Coronary artery (tissue), 2 donors: ENCODE results near the gene ACOX1.

ENCODE experiments used
- DNase-seq: peaks from one replicate; pipeline ENCODE4 v3.0.0-alpha.2; 2017; ENCODE audit warnings: low spot score
- H3K27ac ChIP-seq, 2 donors: fragments of 200-600 bp; sonication (generic); one replicate each; pipeline ENCODE4 v1.5.1; 2016 to 2019
- H3K4me3 ChIP-seq: fragments of 200-600 bp; sonication (generic); 2 replicates; pipeline ENCODE4 v1.5.1; 2016; ENCODE audit warnings: mild to moderate bottlenecking, moderate library complexity
- TF ChIP-seq, protein P1 (sequence below): fragments of 200-600 bp; sonication (generic); IDR thresholded peaks from one replicate; pipeline ENCODE4 v1.5.1; 2019; ENCODE audit warnings: antibody characterized with exemption

Gene ACOX1

DNA sequence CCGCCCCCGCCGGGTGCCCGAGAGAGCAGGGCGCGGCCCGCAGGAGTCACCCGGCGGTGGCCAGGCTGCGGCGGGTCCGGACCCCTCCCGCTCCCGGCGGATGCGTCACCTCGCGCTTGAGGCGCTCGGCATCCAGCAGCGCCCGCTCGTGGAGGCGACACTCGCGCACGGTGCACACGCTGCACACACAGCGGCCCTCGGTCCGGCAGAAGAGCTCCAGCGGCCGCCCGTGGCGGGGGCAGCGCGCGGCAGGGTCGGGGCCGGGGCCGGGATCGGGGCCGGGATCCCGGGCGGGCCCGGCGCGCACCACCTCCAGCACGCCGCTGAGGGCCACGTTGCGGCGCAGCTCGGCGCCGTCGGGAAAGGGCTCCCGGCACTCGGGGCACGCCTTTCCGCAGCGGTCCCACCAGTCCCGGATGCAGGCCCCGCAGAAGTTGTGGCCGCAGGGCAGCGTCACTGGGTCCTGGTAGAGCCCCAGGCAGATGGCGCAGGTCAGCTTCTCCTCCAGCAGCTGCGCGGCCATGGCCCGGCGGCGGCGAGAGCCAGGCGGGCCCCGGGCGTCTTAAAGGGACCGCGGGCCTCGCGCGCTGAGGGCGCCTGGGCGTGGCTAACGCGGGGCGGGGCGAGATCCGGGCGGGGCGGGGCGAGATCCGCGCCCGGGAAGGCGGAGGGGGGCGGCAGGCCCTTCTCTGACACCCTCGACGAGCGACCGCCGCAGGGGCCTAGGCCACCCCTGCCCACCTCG is 82.4 kb downstream of the ACOX1 start, which contains the start of gene TRIM65:
Gene TRIM65, minus strand, starts transcription at position 537 of the 745 bp plus-strand sequence. Its CDS starts 14 bp downstream, at position 523.
- Histone ChIP-seq H3K4me3 (peak within 1 kb of the TSS; percentile 76), H3K27ac (peak within 1 kb of the TSS; percentile 89 to 93)
- DNase-seq: peak; percentile 93
- TF ChIP-seq, protein P1, sequence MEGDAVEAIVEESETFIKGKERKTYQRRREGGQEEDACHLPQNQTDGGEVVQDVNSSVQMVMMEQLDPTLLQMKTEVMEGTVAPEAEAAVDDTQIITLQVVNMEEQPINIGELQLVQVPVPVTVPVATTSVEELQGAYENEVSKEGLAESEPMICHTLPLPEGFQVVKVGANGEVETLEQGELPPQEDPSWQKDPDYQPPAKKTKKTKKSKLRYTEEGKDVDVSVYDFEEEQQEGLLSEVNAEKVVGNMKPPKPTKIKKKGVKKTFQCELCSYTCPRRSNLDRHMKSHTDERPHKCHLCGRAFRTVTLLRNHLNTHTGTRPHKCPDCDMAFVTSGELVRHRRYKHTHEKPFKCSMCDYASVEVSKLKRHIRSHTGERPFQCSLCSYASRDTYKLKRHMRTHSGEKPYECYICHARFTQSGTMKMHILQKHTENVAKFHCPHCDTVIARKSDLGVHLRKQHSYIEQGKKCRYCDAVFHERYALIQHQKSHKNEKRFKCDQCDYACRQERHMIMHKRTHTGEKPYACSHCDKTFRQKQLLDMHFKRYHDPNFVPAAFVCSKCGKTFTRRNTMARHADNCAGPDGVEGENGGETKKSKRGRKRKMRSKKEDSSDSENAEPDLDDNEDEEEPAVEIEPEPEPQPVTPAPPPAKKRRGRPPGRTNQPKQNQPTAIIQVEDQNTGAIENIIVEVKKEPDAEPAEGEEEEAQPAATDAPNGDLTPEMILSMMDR: peak; percentile 53

DNA sequence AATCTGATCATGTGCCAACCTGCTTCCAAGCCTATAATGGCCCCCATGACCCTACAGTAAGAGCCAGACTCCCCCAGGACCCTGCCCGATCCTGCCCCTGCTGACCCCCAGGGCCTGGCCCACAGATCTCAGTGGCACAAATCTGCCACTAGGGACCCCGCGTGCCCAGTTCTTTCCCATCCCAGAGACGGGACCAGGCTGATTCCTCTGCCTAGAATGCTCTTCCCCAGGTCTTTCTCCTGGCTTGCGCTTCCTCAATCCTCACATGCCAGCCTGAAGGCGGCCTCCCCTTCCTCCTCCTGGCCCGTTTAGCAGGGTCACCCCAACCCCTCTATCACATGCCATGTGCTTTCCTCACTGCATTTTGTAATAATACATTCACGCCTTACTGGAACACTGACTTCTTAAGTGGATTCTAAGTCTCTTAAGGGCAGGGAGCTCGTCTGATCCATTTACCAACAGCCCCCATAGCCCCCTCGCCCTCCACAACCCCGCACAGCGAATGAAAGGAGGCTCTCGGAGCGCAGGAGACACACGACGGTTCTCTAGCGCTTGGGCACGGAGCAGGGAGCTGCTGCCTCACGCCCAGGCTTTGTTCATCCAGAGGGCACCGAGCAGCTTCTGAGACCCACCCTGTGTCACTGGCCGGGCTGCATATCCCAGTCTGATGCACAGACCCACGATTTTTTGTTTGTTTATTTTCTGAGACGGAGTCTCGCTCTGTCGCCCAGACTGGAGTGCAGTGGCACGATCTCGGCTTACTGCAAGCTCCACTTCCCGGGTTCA is 83.4 kb downstream of the ACOX1 start:
- TF ChIP-seq, protein P1: no peak
- Histone ChIP-seq H3K27ac (peak overlapping the region; percentile 89 to 93), H3K4me3 (peak overlapping the region; percentile 76)
- no peak for DNase-seq

DNA sequence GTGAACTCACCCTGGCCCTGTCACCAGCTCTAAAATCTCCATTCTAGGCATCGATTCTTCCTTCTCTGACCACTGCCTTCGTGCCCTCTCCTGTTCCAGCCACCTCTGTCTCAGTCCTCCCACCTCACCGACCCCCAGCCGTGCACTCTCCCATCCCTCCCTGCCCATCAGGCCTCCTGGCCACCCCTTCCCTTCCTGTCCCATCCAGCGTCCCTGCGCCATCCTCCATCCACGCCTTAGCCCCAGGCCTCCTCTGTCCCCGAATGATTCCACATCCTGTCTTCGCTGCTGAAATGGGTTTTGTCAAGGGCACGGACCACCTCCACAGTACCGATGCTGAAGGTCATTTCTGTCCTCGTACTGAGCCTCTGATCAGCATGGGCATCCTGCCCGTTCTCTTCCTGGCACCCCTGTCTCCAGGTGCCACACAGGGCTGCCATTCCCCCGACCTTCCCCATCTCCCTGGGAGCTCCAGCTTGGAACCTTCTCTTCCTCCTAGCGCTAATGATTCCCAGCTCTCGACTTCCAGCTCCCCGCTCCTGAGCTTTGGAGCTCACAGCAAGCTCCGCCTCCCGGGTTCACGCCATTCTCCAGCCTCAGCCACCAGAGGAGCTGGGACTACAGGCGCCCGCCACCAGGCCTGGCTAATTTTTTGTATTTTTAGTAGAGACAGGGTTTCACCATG is 84.8 kb downstream of the ACOX1 start:
- H3K4me3 ChIP-seq: no peak overlapping the region
- no peak for DNase-seq
- peak overlapping the region in 1 of 2 donors; percentile 93 for H3K27ac ChIP-seq
- TF ChIP-seq, protein P1: no peak

DNA sequence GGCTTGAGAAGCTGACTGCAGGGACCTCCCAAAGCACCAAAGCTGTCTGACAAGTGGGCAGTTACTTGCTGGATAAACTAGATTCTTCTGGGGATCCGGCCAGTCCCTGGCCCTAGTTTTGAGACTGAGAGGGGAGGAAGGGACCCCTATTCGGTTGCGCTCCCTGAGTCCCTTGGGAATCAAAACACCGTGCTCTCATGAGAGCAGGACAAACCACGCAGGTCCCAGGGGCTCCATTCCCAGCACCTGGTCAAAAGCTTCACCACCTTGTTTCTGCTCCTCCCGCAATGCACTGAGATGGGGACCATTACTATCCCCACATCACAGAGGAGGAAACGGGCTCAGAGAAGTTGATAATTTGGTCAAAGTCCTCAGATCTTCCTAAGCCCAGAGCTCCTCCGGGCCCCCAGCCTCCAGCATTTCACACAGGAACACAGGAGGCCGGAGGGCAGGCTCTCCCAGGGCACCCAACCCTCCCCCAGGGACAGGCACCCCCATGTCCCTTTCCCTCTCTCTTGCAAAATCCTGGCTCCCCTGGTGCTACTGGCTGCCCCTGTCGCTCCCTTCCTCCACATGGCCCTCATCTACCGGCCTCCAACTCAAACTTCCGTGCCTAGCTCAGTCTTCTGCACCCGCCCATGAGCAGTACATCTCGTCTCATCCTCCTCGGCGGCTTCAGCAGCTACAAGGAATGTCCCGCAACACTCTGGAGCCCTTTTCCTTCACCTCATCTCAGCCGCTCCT is 85.5 kb downstream of the ACOX1 start:
- no peak for DNase-seq
- no peak overlapping the region for H3K27ac ChIP-seq
- TF ChIP-seq, protein P1: no peak
- no peak overlapping the region for H3K4me3 ChIP-seq

DNA sequence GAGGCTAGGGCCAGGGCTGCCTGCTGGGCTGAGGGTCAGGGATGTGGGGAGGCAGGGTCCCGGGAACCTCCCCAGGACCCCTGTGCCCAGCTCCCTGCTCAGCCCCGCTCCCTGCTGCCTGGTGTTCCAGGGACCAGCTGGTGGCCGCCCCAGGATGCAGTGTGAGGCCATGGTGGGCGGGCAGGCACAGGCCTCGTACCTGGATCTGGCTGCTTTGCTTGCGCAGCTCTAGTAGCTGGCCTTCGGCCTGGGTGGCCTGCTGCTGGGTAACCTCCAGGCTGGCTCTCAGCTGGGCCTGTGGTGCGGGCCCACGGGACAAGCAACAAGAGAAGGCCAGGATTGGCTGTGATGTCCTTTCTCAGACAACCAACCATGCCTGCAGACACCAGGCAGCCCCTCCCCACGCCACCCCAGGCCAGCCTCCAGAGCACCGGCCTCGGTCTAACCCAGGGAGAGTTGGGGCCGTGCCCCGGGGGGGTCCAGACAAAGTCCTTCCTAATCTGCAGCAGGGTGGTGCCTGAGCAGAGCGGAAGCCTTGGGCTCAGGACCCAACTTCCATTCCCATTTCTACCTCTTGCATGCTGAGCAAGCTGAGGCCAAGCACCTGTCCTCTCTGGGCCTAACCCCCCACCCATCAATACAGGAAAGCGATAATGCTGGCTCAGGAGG is 86.3 kb downstream of the ACOX1 start:
- Histone ChIP-seq H3K4me3 (no peak overlapping the region), H3K27ac (no peak overlapping the region)
- TF ChIP-seq, protein P1: no peak
- DNase-seq: no peak
